HK-2 (cell line): ENCODE data around the gene WDCP.
A peak's percentile ranks its signal among the peaks of the same experiment; 100 is the strongest.
"Not testable (repeated sequence)": the region's sequence is repeated elsewhere in the genome, so short reads cannot be mapped to it uniquely, and the experiment has no call there.

Experiments
- DNase-seq: peaks from one replicate; pipeline ENCODE4 v3.0.0-alpha.2; 2018; ENCODE audit not compliant: unreplicated experiment

Gene WDCP

DNA sequence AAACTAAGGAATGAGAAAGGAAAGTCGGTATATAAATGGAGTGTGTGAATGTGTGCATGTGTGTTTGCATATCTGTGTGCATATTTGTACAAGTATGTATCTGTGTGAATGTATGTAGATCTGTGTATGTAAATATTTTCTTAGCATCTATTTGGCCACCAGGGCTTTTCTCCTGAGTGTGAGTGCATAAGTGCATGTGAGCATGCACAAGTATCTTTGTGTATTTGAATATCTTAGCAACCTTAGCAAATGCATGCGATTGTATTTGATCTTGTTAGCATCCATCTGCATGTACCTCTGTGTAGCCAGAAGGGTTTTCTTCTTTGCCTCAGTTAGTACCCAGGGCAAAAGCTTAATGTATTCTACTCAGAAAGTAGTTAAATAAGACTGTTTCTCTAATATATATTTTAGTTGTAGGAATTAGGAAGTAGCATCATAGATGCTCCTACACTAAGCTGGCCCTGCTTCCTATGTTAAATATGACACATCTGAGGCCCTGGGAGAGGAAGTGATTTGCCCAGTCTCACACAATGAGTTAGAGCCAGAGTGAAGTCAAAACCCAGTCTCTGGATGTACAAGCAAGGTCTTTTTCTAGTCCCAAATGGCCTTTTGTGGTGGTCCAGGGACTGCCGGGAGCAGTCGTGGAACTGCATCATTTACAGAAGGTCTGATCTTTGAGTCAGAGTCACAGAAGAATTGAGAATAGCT is 11.5 kb upstream of the WDCP start:
- no peak for DNase-seq

DNA sequence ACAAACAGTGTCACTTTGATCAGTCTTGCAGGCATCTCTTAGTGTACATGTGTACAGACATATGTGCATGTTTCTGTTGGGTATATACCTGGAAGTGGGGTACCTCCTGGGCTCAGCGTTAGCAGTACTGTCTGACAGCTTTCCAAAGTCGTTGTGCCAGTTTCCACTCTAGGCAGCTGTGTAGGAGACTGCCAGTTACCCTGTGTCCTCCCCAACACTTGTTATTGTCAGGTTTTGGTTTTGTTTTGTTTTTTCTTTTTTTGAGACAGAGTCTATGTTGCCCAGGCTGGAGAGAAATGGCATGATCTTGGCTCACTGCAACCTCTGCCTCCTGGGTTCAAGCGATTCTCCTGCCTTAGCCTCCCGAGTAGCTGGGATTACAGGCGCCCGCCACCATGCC is 8.6 kb upstream of the WDCP start:
- no peak for DNase-seq

DNA sequence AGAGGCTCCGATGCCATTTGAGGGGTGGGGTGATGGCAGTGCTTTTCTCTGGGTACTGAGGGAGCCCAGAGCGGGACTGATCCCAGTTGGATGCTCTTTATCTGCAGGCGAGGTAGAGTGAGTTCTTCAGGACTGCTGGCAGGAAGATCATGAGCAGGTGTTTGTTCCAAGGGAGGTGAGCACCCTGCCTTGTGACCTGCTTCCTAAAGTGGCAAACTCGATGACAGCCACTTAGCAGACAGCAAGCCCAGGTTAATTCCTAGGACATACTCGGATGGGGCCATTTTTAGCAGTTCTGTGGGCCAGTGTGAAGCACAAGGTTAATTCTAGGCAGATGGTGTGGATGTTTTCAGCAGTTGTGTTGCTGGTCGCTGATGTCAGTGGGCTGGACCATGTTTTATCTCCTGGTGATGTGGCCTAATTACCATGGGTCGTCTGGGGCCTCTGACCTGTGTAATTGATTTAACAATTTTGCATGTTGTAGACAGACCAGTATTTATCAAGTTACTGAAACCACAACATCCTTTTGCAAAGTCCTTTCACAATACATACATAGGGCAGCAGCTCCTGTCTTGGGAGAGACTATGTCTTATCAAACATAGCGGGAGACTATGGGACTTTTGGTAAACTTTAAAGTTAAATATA is 7.3 kb upstream of the WDCP start:
- DNase-seq: no peak

DNA sequence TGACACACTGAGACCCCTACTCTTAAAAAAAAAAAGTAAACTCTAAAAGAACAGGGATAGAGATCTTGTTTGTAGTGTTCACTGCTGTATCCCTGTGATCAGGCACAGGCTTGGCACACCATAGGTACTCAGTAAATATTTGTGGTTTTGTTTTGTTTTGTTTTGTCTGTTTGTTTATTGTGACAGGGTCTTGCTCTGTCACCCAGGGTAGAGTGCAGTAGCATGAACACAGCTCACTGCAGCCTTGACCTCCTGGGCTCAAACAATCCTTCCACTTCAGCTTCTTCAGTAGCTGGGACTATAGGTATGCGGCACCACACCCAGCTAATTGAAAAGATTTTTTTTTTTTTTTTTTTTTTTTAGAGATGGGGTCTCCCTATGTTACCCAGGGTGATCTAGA is 5.8 kb upstream of the WDCP start:
- no peak for DNase-seq

DNA sequence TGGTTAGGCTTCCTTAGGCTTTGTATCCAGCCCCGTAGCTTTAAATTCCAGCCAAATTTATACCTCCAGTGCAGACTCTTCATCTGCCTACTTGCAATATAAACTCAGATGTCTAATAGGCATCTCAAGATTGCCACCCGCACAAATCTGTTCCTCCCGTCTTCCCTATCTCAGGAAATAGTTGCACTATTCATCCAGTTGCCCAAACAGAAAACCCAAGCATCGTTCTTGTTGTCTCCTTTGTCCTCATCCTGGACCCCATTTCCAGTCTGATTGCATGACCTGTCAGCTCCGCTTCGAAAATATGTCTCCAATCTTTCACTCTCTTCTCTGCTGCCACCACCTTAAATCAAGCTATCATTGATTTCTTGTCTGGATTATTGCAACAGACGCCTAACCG is 4.6 kb upstream of the WDCP start:
- no peak for DNase-seq

DNA sequence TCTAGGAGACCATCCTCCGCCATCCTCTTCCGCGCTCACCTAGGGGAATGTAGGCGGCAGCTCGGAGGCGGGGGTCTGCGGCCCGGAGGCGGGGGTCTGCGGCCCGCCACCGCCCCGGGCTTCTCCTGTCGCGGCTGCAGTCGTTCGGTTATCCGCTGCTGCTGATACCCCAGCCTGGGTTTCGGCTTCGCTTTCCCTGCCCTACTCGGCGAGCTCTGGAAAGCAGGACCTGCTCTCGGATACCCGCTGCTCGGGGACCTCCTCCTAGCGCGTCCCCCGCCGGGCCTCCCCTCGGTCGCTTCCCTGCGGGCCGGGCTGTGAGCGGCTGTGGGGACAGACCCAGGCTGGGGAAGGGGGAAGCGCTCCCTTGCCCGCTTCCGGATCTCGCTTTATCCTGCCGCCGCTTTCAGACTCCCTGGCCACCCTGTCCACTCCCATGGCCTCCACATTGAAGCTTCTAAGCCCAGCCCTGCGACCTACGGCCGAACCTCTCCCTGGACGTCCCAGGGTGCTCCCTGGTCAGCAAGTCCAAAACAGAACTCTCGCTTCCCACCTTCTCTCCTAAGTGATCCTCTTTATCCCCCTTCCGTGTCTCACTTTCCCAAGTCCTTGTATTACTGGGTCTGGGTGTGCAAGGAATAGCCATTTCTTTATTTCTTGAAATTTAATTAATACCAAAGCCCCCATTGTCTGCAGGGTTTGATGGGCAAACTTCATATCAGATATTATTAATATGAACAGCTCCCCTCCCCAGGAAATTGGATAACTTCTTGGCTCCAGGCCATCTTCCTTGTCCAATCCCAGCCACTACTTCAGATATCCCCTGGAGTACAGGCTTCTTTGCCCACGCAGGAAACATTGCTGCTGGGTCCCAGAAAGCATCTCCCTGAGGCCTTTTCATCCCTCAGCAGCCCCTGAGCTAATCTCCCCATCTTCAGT is 3.1 kb upstream of the WDCP start:
- DNase-seq: no peak

DNA sequence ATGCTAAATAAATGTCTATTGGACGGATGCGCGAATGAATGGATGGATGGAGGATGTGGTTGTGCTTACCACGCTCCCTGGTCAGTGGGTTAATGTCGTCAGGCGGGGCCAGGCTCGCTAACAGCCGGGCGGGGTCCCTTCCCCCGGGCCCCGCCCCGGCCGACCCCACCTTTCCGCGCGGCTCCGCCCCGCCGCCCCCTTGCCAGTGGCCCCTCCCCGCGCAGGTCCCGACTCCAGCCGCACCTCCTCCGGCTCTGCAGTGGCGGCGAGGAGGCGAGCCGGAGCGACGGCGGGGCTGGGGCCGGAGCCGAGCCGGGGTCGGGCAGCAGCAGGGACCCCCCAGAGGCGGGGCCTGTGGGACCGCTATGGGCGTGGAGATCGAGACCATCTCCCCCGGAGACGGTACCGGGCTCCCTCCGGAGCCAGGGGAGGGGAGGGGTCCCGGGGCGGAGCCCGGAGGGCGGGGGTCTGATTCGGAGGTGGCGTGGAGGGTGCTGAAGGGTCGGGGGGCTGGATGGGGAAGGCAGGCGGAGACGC is 2.4 kb upstream of the WDCP start, which contains the start of gene FKBP1B:
FKBP1B (plus strand) TSS at position 257 of the 537 bp plus-strand sequence; CDS start at position 366, 109 bp downstream.
- DNase-seq: peak; percentile 38

DNA sequence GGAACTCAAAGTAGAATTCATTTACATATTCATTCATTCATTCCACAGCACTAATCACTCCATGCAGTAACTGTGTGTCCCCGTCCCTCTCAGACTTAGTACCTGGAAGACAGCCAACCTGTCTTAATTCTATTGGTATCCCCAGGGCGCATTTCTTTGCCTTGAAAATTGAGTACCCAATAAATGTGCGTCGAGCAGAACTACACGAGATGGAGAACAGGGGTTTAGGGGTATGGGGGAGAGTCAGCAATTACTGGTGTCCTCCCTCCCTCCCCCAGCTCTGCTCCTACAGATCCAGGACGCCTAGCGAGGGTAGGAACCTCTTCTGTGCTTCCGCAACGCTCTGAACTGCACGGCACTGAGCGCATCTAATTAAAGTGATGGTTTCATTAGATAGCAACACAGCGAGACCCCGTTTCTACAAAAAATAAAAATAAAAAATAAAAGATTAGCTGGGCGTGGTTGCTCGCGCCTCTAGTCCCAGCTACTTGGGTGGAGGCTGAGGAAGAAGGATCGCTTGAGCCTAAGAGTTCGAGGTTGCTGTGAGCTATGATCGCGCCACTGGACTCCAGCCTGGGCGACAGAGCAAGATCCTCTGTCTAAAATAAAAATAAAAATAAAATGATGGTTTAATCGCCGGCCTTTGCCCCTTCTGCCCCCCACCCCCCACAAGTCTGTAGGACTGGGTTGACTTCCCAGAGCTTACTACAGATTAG is 1.7 kb upstream of the WDCP start:
- no peak for DNase-seq

DNA sequence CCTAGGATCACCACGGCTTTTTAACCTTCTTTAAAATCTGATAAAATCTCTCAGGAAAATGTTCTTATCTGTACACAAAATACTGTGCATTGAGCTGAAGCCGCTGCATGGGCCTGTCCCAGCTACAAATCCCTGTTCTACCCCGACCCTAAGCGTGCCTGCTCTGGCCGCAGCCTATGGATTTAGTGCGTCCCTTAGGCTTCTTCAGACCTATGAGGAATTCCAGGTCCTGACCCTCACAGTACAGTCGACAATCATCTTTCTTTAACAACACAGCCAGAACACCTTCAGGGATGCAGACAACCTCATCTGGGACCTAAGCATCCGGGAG is 477 bp upstream of the WDCP start:
- DNase-seq: no peak

DNA sequence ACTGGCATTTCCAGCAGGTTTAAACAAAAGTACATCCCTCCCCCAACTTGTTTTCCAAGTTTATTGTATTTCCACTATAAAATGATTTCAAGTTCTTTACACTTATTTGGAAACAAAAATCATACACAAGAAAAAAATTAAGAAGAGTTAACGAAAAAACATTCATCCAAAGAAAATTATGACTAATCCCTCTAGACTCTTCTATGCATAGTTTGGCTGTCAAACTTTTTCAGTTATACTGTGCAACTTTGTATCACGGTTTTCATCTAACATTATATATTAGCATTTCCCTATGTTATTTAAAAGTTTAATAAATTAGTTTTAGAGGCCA is 627 bp downstream of the WDCP start:
- no peak for DNase-seq

DNA sequence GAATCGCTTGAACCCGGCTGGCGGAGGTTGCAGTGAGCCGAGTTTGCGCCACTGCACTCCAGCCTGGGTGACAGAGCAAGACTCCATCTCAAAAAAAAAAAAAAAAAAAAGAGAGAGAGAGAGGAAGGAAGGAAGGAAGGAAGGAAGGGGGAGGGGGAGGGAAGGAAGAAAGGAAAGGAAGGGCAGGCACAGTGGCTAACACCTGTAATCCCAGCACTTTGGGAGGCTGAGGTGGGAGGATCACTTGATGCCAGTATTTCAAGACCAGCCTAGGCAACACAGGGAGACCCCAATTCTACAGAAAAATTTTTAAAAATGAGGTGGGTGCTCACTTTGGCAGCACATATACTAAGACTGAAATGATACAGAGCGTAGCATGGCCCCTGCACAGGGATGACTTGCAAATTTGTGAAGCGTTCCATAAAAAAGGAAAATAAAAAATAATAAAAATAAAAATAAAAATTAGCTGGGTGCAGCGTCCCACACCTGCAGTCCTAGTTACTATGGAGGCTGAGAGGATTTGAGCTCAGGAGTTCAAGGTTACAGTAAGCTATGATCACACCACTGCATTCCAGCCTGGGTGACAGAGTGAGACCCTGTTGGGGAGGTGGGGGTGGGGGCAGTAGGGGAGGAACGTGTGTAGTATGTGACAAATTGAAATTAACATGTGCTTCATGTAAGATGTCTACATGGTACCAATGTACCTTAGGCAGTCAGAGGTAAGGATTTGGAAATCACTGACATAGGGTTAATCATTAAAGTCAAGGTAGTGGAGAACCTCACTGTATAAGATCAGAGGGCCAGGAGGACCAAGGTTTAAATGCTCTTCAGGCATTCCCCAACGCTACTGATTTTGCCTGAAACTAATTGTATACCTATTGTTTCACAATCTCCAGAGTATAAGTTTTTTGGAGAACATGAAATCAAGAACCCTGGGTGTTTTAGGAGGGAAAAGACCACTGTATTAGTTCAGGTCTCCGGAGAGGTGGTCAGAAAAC is 1.4 kb downstream of the WDCP start:
- no peak for DNase-seq

DNA sequence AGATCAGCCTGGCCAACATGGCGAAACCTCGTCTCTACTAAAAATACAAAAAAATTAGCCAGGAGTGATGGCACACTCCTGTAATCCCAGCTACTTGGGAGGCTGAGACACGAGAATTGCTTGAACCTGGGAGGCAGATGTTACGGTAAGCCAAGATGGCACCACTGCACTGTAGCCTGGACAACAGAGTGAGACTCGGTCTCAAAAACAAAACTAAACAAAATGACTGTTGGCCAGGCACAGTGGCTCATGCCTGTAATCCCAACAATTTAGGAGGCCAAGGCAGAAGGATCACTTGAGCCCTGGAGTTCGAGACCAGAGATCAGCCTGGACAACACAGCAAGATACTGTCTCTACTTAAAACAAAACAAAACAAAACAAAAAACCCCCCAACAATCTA is 4.1 kb downstream of the WDCP start:
- DNase-seq: not testable (repeated sequence)

DNA sequence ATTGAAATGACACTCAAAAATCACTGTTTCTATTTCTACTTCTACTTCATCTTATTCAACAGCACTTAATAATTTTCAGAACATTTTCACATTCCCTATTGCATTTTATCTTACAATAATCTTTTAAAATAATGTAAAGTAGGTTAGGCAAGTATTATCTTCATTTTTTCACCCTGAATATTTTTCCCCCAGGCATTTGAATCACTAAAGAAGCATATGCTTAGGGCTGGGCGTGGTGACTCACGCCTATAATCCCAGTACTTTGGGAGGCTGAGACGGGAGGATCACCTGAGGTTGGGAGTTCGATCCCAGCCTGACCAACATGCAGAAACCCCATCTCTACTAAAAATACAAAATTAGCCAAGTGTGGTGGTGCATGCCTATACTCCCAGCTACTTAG is 6.7 kb downstream of the WDCP start:
- no peak for DNase-seq

DNA sequence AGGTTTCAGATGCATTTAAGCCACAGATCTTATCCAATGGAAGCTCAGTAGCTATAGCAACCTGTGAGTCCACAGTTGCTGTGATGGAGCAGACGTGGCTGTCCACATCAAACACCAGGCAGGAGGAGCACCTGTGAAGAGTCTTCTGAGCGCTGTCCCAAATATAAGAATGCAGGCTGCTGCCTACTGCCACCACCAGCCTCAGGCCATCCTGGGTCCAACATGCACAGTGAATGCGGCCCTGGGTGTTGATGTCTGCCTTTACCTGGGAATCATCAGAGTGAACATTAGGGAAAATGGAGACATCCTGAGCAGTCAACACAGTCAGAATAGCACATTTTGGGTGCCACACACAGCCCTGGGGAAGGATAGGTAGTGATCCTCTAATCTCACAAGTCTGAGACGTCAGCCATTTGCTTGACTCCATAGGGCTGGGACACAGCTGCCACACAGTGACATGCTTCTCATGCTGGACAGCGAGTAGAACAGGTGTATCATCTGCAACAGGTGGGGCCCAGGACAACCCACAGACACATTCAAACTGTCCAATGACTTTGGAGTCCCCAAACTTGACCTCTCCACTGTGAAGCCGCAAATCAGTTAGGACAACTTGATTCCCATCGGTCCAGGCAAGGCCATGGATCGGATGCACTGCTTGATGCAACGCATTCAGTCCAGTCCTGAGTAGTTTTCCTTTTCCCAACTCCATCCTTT is 8.2 kb downstream of the WDCP start:
- no peak for DNase-seq

DNA sequence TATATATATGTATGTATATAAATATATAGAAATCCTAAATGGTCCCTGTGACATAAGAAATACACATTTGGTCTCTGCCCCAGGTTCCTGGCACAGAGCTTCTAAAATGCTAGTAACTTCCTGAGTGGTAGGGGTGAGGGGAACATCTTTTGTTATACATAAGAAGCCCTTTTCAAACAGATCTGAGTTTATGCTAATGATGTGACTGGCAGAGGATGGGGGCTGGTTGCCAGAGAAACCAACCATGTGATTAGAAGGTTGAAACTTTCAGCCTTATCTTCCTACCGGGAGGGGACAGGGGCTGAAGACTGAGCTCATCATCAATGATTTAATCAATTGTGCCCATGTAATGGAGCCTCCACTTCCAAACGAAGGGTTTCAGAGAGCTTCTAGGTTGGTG is 21.0 kb downstream of the WDCP start:
- DNase-seq: no peak

DNA sequence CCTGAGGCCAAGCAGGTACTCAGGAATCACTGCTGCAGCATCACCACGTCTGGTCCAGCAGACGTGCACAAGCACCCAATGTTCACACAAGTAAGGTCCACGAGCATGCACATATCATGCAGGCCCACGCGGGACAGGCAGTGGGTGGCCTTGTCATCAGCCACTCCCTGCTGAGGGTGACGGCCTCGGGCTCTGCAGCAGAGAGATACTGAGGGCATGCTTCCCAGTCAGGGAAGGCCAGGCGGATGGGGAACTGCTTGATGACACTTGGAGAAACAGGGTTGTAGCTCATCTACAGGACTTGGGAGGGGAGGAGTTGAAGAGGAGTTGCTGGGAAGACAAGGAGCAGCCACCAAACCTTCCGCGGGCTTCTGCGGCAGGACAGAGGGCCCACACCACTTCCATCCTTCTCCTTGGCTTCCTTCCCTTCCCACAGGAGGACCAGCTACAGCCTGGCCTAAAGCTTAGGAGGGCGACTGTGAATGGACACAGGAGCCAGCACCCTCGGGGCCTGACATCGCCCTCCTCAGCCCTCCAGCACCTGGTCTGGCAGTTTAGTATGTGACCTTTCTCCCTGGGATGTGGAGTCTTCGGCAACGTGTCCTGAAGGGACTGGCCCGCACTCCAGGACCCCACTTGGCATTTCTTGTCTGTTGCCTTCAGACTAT is 22.1 kb downstream of the WDCP start:
- no peak for DNase-seq

DNA sequence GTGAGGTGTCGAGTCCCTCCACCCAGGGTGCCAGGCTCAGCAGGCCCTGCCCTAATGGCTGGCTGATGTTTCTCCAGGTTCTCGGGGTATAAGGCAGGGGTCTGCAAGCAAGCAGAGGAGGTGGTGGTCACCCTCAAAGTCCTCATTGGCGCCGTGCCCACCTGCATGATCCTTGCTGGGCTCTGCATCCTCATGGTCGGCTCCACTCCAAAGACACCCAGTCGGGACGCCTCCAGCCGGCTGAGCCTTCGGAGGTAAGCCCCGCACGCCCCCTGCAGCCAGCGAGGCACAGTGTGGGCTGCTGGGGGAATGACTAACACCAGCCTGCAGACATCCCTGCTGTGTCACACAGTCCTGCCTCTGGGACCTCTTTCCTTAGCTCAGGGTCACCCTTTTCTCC is 23.2 kb downstream of the WDCP start:
- no peak for DNase-seq

DNA sequence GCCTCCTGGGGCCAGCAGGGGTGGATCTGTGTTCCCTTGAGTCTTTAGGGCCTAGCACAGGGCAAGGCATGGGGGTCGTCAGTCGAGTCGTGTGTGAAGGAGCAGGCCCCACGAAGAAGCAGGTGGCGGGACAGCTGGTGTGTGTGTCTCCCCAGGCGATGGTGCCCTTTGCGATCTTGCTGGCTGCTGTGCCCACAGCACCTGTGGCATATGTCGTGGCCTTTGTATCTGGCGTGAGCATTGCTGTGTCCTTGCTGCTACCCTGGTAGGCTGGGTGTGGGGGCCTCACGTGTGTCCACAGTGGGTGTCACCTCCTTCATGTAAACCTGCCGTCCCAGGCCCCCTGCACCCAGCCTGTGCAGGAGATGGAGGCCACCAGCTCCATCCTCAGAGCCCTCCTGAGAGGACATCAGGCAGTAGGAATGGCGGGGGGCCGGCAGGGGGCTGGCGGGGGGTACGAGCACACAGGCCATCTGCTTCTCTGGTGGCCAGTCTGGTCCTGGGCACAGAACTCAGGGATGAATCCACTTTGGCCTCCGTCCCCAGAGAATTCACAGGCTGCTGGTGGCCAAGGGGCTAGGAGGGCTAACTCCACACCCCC is 24.1 kb downstream of the WDCP start:
- no peak for DNase-seq

DNA sequence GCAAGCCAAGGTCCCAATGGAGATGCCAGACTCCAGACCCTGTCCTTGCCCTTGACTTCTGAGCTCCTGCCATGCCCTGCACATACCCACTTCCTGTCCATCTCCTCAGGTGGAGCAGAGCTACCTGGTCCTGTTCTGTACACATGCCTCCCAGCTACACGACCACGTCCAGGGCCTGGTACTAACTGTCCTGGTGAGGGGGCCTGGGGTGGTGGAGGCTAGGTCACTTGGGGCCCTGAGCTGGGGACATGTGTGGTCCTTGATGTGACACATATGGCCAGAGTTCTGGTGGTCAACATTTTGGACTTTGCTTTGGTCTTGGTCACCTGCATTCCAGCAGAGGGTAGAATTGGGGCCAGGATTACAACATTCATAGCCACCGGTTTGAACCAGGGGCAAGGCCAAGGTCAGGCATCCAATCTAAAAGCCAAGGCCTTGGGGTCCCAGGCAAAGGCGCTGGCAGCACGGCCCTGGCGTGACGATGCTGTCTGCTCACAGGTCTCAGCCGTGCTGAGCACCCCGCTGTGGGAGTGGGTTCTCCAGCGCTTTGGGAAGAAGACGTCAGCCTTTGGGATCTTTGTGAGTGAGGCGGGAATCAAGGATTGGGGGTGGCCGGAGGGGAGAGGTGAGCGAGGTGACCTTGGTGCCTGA is 24.7 kb downstream of the WDCP start:
- DNase-seq: no peak
